CD4-positive, alpha-beta T cell treated with Interleukin-1 beta for 1 hour (primary cell): Measurements from ENCODE around the gene PCDHGA7.
"Not testable (repeated sequence)": the region's sequence is repeated elsewhere in the genome, so short reads cannot be mapped to it uniquely, and the experiment has no call there.

Experiments
- DNase-seq, 2 donors: peaks; one replicate each; pipeline ENCODE4 v3.0.0-alpha.2; 2020 to 2022

PCDHGA7 gene

GRCh38 chr5:141432726-141433125, 50.2 kb downstream of the PCDHGA7 start:
- not testable (repeated sequence) for DNase-seq

GRCh38 chr5:141434006-141434405, 51.5 kb downstream of the PCDHGA7 start:
- DNase-seq: no peak
